Hepatocyte (in vitro differentiated cells): ENCODE measurements around the gene OPCML.

Experiments
- EZH2phosphoT487 ChIP-seq: fragments of 200-600 bp; sonication (generic); IDR thresholded peaks from one replicate; pipeline ENCODE4 v1.6.1; 2018; ENCODE audit warnings: antibody characterized with exemption, mild to moderate bottlenecking, low read depth, moderate library complexity; ENCODE audit not compliant: unreplicated experiment, severe bottlenecking
- TF ChIP-seq, protein P1 (sequence below): fragments of 200-600 bp; sonication (generic); IDR thresholded peaks from 2 replicates; pipeline ENCODE4 v1.5.1; 2016; ENCODE audit warnings: antibody characterized with exemption, mild to moderate bottlenecking; ENCODE audit not compliant: poor library complexity

DNA sequence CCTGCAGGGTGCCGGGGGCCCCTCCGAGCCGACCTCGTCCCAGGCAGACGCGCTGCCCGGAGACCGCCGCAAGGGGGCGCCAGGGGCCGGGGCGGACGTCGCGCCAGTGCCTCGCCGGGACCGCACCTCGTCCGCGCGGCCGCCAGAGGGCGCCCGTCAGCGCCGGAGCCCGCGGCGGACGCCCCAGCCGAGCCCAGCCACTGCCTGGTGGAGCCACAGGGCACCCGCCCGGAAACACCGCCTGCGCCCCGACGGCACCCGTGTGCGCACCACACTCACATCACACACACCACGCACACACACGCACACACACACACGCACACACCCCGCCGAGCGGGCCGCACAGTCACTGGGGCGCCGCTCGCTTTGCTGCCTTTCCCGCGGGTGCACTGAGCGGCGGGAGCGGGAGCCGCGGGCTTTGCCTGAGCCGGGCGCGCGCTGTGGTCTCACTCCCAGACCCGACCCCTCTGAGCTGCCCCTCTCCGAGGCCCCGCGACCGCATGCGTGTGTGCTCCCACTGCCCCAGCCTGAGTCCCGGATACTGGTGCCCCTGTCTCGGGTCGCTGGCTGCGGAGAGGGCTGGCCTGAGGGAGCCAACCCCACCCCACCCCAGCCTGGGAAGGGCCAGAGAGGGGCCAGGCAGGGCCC is 449.3 kb downstream of the OPCML start:
- TF ChIP-seq, protein P1, sequence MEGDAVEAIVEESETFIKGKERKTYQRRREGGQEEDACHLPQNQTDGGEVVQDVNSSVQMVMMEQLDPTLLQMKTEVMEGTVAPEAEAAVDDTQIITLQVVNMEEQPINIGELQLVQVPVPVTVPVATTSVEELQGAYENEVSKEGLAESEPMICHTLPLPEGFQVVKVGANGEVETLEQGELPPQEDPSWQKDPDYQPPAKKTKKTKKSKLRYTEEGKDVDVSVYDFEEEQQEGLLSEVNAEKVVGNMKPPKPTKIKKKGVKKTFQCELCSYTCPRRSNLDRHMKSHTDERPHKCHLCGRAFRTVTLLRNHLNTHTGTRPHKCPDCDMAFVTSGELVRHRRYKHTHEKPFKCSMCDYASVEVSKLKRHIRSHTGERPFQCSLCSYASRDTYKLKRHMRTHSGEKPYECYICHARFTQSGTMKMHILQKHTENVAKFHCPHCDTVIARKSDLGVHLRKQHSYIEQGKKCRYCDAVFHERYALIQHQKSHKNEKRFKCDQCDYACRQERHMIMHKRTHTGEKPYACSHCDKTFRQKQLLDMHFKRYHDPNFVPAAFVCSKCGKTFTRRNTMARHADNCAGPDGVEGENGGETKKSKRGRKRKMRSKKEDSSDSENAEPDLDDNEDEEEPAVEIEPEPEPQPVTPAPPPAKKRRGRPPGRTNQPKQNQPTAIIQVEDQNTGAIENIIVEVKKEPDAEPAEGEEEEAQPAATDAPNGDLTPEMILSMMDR = peak; percentile 73
- no peak for TF ChIP-seq EZH2phosphoT487
